K562 (cell line): ENCODE results near the gene DENND2A. TPM values are rescaled to one million over a fixed set of nuclear protein-coding genes. Genes with fewer than 3 reads are reported as not detected.
A peak's percentile ranks its signal among the peaks of the same experiment; 100 is the strongest.

Source experiments
- EWSR1 ChIP-seq: fragments of 450-650 bp; IDR thresholded peaks from 2 replicates; pipeline ENCODE4 v1.6.1; 2018; ENCODE audit warnings: borderline replicate concordance, mild to moderate bottlenecking, low read depth, moderate library complexity; ENCODE audit not compliant: partially characterized antibody
- POLR2G ChIP-seq: fragments of 200-400 bp; formaldehyde crosslinking; IDR thresholded peaks from 2 replicates; pipeline ENCODE4 v1.6.1; 2017; ENCODE audit warnings: low read depth, mild to moderate bottlenecking, antibody characterized with exemption, low read length, moderate library complexity
- RERE ChIP-seq: sonication (generic); formaldehyde crosslinking; IDR thresholded peaks from 2 replicates; pipeline ENCODE4 v1.8.0; 2023; ENCODE audit warnings: missing genetic modification reagents, mild to moderate bottlenecking, borderline replicate concordance
- SETDB1 ChIP-seq: IDR thresholded peaks from one replicate; pipeline ENCODE4 v1.6.1; 2012; ENCODE audit warnings: low read length, control low read depth, inconsistent platforms
- ZNF407 ChIP-seq: fragments of 450-650 bp; IDR thresholded peaks from 2 replicates; pipeline ENCODE4 v1.6.1; 2016; ENCODE audit warnings: low read depth
- ZNF586 ChIP-seq: fragments of 450-650 bp; formaldehyde crosslinking; conservative IDR thresholded peaks from 2 replicates; pipeline ENCODE4 v1.4.0; 2020; ENCODE audit warnings: mild to moderate bottlenecking, moderate library complexity
- polyA plus RNA-seq, 8 experiments: library from polyadenylated mRNA; depleted of rRNA in 4 of 8; stranded (reverse) in 5 of 8; unstranded in 3 of 8; fragments of >200 nt; fragmentation: Nextera tagmentation in 2 of 8; fragmentation: Illumina TruSeq in 1 of 8; extraction: Ambion mirVana in 2 of 8; extraction: Trizol in 1 of 8; gene quantifications; 2 replicates each; pipeline versions ENCODE4 v1.2.1 to v1.2.3, GENCODE V29; 2011 to 2014; ENCODE audit warnings: inconsistent platforms in 1 of 8, missing spikeins in 1 of 8
- total RNA-seq, 7 experiments: library from RNA; depleted of rRNA in 6 of 7; stranded (reverse); fragments of >200 nt in 6 of 7; fragmentation: Illumina TruSeq in 2 of 7; extraction: Trizol in 2 of 7; gene quantifications; 2 replicates each; pipeline versions ENCODE4 v1.2.1 to v1.2.3, GENCODE V29; 2011 to 2021; ENCODE audit warnings: low replicate concordance in 1 of 7

Gene DENND2A
- total and polyA plus RNA-seq, 9 of the 15 experiments (the other 6 are each of a cell fraction or from before 2014, with no cell fraction given): not detected

GRCh38 chr7:140673063-140673773 lies 32.6 kb upstream of the DENND2A start (continued):
- TF ChIP-seq ZNF407 (no peak), SETDB1 (no peak), POLR2G (peak; percentile 80), EWSR1 (no peak), RERE (no peak), ZNF586 (no peak)
